Stimulated activated CD8-positive, alpha-beta memory T cell treated with anti-CD3 and anti-CD28 coated beads, Interleukin-2, amount 100 ng/mL, for 48 hours (primary cell): ENCODE data around the gene ACRV1.
"Not testable (repeated sequence)": the region's sequence is repeated elsewhere in the genome, so short reads cannot be mapped to it uniquely, and the experiment has no call there.

ENCODE experiments used
- DNase-seq, 2 donors: peaks; one replicate each; pipeline ENCODE4 v3.0.0-alpha.2; 2020; ENCODE audit warnings: low read depth in 2 of 2

ACRV1 gene, protein sequence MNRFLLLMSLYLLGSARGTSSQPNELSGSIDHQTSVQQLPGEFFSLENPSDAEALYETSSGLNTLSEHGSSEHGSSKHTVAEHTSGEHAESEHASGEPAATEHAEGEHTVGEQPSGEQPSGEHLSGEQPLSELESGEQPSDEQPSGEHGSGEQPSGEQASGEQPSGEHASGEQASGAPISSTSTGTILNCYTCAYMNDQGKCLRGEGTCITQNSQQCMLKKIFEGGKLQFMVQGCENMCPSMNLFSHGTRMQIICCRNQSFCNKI

DNA sequence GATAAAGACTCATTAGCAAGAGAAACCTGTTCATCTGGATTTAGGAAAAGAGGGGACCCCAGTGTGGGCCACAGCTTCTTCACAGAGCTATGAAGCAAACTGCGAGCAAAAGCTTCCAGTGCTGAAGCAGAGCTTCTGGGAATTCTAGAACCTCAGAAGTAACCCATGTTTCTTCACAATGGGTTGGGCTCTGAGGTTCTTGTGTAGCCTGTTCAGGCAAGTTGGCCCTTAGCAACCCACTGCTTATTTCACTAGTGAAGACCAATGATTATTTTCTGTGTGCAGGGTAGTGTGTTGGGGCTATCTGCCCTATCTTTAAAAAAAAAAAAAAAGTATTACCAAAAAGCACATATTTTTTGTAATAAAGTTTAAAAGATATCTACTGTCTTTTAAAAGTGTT, at the start of gene ACRV1:
Gene ACRV1, minus strand, starts transcription at position 101 of the 400 bp plus-strand sequence. Its CDS starts 67 bp downstream, at position 34.
- no peak for DNase-seq

DNA sequence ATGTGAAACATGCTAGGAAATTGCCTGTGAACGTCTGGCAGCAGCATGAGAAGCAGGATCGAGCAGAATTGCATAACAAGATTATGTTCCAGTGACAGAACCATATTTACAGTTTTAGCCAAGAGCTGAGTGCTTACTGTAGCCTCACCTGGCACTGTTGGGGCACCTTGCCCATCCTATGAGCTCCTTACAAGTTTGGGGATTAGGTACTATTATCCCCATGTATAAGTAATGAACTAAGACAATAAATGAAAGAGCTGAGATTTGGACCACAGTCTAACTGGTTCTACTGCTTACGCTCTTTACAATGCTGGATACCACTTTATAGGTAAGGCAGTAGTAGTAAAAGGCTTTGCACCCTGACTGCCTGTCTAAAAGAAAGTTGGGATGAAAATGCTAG, 48.3 kb upstream of the ACRV1 start:
- no peak for DNase-seq

DNA sequence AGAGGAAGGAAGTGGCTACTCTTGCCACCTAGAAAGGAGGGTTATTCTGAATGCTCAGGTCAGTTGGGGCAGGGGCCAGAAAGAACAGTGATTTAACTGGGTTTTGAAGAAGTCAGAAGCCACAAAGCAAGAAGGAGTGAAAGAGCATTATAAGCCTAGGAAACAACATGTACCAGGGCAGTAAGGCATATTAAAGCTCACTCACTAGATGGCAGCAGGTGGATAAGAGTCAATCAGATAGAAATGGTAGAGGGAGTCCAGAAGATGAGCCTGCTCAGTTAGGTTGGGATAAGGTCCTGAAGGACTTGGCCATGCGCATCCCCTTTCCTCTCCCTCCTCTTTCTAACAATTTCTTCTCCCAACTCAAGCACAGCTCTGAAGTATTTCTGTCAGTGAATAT, 43.5 kb upstream of the ACRV1 start:
- no peak for DNase-seq

DNA sequence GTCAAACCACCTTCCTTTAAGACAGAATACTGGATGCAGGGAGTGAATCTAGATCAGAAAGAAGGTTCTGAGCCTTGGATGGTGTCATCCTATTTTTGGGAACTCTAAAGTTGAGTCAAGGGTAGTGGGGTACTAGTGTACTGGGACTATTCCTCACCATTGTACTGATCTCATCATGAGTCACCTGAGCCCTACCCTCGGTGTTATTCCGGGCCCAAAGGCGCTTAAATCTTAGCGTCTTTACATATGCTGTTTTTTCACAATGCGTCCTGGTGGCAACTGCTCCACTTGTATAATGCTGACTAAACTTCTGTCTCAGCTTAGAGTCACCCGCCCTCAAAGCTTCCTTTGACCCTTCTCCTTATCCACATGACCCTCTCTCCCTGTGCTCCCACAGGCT, 40.1 kb upstream of the ACRV1 start:
- DNase-seq: no peak

DNA sequence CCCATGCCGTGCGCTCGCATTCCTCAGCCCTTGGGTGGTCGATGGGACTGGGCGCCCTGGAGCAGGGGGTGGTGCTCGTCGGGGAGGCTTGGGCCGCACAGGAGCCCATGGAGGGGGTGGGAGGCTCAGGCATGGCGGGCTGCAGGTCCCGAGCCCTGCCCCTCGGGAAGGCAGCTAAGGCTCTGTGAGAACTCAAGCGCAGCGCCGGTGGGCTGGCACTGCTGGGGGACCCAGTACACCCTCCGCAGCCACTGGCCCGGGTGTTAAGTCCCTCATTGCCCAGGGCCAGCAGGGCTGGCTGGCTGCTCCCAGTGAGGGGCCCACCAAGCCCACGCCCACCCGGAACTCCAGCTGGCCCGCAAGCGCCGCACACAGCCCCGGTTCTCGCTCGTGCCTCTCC, 24.0 kb upstream of the ACRV1 start:
- DNase-seq: not testable (repeated sequence)

DNA sequence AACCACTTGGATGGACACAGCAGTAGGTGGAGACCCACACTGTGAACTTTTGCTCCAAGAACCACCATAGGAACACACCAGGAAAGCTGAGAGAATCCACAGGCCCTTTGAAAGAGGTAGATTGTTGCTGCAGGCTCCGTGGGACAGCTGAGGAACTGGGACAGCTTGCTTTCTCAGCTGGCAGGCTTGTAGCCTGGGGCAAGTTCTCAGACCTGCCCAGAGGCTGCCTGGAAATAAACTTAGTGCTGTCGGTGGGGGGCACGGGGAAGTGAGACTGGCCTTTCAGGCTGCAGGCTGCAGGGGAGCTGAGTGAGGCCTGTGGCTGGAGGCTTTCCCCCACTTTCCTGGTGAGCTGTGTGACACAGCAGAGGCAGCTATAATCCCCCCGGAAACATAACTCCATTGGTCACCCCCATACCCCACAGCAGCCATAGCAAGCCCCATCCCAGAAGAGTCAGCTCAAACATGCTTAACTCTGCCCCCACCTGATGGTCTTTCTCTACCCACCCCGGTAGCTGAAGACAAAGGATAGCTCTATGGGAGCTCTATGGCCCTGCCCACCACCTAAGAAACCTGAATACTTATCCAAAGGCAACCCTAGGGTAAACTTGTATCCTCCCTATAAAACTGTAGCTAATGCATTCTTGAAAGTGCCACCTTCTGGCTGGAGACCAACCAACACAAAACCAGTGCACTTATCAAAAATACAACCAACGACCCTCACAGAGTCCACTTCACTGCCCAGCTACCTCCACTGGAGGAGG, 21.4 kb upstream of the ACRV1 start:
- DNase-seq: no peak

DNA sequence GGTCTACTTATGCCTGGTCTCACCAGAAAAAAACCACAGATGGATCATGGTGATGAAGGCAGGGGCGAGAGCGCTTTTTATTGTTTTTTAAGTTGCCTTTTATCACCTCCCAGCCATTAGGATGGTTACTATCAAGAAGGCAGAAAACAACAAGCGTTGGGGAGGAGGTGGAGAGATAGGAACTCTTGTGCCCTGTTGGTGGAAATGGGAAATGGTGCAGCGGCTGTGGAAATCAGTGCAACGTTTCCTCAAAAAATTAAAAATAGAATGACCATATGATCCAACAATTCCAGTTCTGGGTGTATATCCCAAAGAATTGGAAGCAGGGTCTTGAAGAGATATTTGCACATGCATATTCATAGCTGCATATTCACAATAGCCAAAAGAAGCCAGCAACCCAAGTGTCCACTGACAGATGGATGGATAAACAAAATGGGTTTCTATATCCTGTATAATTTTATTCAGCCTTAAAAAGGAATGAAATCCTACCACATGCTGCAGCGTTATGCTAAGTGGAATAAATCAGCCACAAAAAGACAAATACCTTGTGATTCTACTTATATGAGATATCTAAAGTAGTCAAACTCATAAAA, 20.5 kb upstream of the ACRV1 start:
- DNase-seq: no peak

DNA sequence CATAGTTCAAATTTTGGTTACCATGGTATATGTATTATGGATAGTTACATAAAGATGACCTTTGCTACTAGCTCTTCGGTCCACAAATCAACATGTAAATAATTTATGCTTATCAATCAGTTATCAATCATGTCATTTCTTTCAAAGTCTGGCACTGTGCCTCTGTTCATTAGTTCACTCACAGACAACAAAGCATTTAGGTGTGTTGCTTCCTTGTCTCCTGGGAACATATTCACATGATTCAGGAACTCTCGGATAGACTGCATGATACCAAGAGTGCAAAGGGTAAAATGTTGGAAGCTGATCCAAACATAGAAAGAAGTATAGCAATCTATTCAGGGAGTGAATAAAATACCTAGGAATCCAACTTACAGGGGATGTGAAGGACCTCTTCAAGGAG, 14.3 kb upstream of the ACRV1 start:
- DNase-seq: no peak

DNA sequence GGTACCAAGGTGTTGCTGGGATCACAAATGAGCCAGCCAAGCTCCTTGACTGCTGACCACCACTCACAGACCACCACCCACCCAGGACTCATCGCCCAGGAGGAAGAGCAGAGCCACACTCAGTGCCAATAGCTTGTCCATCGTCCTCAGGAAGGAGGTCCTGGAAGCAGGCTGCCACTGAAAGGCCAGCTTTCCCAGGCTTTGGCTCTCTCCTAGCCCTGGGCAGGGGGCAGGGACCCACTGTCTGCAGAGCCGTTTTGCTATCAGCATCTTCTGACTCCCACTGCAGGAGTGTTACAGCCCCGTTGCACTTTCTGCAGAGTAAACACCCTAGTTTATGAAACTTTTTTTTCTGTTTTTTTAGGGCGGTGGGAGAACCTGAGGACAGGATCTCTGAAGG, 12.2 kb upstream of the ACRV1 start:
- DNase-seq: no peak

DNA sequence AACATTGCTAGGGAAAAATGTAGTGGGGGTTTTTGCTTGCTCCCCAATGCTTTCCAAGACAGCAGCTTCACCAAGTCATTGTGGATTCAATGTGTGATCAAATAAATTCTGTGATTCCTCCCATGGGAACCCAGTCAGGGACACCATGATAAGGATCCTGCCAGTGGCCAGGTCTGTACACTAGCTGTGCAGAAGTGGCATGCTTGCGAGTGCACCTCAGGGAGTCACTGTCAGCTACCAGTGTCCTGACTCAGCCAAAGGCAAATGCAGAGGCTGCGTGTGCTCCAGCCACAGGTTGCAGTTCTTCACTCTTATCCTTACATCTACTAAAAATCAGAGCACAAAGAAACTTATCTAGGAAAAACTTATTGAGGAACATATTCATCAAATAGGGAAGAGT, 9.4 kb upstream of the ACRV1 start:
- DNase-seq: no peak

DNA sequence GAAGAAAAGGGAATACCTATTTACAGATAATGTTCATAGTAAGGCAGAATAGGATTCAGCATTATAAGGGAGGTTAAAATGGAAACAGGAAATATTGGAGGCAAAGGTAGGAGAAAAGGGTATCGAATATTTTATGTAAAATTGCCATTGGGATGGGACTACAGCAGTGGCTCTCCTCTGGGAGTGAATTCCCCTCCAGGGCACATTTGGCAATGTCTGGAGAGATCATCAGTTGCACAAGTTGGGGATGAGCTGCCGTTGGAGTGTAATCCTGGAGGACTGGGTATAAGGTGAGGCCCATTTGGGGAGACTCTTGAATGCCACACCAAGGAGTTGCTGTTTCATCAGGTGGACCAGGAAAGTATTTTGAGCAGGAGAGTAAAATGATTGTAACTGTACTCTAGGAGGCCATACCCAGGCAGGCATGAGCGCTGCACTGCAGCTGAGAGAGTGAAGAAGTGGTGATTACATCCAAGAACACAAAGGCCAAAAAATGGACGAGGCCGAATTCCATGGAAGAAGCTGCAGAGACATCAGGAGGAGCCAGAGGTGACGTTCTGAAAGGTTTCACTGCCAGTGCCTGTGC, 8.7 kb upstream of the ACRV1 start:
- DNase-seq: no peak

DNA sequence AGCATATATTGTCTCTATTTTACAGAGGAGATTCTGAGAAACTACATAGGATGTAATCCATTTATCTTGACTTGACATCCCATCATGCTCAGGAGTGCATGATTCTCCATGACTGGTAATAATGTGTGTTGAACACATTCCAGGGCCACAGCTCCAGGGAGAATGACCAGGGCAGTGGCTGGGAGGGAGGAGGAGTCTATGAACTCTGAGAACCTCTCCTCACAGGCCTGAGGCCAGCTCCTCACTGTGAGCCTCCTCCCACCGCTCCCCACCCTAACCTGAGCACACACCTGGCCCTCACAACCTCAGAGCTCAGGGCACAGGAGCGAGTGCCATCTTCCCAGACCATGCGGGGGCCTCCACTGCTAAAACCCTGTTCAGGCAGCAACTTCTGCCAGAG, 8.0 kb upstream of the ACRV1 start:
- DNase-seq: no peak

DNA sequence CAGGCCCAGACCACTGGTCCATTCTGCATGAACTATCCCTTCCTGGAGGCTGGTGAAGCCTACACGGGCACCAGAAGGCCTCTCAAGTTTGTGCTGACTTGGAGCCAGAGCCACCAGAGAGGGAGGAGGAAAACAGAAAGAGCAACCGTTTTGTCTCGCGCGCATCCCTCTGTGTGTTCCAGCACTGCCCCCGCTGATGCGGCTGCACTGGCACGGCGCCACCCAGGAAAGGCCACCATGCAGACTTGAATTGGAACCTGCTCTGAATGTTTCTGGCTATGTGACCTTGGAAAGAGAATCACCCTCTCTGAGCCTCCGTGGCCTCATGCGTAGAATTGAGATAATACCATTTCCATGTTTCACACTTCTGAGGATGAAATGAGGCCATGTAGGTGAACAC, 7.4 kb upstream of the ACRV1 start:
- no peak for DNase-seq

DNA sequence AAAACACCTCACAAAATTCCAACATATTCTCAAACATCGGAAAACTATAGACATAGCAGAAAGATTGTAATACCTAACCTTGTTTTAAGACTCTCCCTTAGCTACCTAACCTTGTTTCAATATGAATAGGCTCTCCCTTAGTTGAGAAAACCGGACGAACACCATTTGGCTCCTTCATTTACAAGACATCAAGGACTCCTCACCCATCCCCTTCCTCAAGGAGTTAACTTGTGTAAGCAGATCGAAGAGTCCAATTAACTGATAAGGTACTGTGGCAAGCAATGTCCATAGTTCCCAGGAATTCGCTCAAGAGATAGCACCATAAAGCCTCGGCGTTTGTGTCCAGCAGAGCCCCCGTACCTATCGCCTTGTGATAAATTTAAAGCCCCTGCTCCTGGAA, 4.6 kb upstream of the ACRV1 start:
- DNase-seq: no peak

DNA sequence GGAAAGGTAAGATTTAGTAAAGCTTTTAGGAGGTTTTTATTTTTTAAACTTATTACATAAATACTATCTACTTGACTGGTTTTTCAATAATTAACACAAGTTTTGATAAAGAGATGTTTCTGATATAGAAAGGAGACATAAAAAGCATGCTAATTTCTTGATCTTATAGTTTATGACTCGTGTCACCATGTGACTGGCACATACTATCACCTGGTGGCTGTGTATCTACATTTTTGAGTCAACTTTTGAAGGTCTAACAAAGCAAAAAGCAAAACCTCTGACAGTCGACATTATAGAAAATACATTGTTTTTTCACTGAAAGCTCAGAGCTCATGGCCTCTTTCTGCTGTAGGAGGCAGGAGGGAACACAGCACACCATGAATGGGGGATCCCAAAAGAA, 810 bp downstream of the ACRV1 start:
- DNase-seq: no peak

DNA sequence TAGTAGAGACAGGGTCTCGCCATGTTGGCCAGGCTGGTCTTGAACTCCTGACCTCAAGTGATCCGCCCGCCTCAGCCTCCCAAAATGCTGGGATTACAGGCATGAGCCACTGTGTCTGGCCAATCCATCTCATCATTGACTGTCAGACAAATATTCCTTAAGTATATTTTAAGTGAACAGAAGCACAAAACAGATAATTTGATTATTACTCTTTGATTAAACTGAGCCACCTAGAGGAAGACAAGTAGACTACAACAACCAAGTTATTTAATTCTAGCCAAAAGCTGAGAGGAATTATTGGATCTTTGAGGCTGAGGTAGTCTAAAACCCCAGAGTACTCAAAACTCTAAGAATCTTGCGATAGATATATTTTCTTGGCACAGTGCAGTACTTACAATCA, 1.2 kb downstream of the ACRV1 start:
- no peak for DNase-seq

DNA sequence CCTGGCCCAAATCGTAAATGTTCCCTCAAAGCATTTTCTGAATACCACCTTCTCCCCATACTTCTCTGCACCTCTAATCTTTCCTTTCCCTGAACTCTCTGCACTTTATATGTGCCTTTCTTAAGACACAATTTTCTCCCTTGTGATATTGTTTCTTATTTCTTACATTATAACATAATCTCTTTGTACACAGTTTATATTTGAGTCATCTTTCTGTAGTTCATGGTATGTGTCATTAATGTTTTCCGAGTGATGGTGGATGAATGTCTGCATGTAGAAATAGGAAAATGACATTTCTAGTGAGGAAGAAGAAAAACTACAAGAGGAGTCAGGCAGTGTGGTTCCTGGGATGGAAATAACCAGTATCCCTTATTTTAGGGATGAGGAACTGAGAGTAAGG, 5.5 kb downstream of the ACRV1 start:
- no peak for DNase-seq

DNA sequence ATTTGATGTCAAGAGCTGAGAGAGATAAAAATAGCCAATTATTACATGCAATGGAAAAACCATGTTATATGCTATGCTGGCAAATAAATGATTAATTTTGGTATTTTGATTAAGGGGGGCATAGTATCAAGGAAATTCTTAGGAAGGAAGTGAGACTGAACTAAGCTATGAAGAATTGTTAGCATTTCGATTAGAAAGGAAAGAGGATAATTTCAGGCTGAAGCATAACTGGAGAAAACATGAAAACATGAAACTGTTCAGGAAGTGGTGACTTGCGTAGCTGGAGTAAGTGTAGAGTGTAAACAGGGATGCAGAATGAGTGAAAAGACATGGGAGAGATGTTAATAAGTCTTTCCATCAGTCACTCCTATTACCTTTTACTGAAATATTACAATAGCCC, 6.4 kb downstream of the ACRV1 start:
- DNase-seq: no peak

DNA sequence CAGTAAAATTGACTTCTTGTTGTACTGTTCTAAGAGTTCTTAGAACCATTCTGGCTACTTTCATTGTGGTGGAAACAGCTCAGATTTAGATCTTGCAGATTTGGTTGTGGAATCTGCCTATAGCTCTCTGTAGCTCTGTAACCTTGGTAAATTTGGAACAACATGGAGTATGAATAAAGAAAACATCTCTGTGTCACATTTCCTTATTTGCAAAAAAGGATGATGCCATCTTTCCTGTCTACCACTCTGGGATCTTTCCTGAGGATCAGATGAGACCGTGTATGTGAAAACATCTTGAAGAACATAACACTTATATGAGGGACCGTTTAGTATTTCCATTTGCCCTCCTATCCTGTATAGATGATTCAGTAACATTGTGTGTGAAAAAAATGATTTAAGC, 9.1 kb downstream of the ACRV1 start:
- DNase-seq: no peak

DNA sequence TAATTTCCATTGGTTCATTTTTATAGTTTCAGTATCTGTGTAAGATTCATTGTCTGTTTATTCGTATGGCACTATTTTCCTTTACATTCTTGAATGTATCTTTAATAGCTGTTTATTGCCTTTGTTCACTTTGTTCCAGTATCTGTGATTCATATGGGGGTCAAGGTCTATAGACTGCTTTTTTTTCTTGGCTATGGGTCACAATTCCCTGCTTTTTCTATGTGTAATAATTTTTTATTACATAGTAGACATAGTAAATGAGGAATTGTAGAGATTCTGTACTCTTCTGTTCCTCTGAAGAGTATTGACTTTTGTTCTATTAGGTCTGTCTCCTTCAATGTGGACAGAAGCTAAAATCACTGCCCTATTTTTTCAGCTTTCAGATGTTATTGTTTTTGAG, 10.5 kb downstream of the ACRV1 start:
- DNase-seq: no peak

DNA sequence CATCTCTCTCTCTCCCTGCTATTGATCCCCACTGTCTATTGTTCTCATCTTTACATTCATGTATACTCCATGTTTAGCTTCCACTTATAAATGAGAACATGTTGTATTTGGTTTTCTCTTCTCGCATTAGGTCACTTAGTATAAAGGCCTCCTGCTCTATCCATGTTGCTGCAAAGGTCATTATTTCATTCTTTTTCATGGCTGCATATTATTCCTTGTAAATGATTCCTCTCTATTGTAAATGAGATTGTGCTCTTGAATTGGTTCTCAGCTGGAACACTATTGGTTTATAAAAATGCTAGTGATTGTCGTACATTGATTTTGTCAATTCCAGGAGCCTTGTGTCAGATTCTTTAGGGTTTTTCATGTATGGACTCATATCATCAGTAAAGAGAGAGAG, 13.5 kb downstream of the ACRV1 start:
- DNase-seq: no peak

DNA sequence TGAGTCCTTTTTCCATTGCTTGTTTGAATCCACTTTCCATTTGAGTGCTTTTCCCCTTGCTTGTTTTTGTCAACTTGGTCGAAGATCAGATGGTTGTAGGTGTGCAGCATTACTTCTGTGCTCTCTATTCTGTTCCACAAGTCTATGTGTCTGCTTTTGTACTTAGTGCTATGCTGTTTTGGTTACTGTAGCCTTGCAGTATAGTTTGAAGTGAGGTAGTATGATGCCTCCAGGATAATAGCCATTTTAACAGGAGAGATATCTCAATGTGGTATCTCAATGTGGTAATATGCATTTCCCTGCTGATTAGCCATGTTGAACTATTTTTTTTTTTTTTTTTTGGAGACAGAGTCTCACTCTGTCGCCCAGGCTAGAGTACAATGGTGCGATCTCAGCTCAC, 16.7 kb downstream of the ACRV1 start:
- no peak for DNase-seq

DNA sequence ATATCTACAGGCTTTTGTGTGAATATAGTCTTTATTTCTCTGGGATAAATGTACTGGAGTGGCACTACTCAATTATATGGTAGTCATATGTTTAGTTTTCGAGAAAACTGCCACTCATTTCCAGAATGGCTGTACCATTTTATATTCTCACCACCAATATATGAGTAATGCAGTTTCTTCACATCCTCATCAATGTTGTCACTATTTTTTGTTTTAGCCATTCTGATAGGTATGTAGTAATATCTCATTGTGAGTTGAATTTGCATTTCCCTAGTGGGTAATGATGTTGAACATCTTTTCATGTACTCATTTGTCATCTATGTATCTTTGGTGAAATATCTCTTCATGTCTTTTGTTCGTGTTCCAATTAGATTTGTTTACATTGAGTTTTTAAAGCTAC, 18.0 kb downstream of the ACRV1 start:
- no peak for DNase-seq
